CD4-positive, alpha-beta T cell treated with Interleukin-17A for 1 hour (primary cell): ENCODE measurements around the gene MYH14.
"Not testable (repeated sequence)": the region's sequence is repeated elsewhere in the genome, so short reads cannot be mapped to it uniquely, and the experiment has no call there.

Experiments
- DNase-seq: peaks from one replicate; pipeline ENCODE4 v3.0.0-alpha.2; 2020

MYH14 gene

GRCh38 chr19:50322931-50323781 lies 119.7 kb downstream of the MYH14 start:
- no peak for DNase-seq

GRCh38 chr19:50323782-50324133 lies 120.3 kb downstream of the MYH14 start:
- DNase-seq: no peak

GRCh38 chr19:50324331-50324730 lies 120.9 kb downstream of the MYH14 start:
- no peak for DNase-seq

DNA sequence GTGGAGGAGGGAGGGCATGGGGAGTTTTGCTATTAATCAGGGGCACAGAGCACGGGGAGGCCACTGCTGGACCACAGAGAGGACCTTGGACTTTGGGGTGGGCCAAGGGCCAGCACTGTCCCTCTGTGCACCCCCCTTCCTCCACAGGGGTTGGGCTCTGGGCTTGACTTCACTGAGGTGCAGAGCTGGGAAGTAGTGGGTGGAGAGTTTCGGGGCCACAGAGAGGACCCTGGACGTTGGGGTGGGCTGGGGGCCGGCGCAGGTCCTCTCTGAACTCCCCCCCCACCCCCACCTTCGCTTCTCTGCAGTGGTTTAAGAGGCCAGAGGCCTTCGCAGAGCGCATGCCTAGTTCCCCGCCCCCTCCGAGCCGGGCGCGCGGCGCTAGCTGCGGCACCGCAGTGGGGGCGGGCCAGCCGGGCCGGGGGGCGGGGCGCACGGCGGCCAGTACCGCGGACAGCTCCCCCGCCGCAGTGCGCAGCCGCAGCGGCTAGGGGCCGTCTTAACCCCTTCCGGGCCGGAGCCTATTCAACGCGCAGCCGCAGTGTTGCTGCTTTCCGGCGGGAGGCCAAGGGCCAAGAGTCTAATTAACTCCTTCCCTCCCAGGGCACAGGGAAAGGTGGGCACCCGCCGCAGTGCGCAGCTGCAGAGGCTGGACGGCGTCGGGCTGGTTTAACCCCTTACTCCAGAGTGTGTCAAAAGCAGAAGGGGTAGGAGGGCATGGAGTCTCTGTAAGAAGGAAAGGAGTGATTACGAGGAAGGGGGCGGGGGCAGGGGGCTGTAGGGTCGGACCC lies 122.1 kb downstream of the MYH14 start:
- DNase-seq: peak; percentile 68

GRCh38 chr19:50326101-50326664 lies 122.8 kb downstream of the MYH14 start:
- DNase-seq: no peak

- no peak for DNase-seq
Observed at GRCh38 chr19:50327013-50327412, 123.6 kb downstream of the MYH14 start.

DNA sequence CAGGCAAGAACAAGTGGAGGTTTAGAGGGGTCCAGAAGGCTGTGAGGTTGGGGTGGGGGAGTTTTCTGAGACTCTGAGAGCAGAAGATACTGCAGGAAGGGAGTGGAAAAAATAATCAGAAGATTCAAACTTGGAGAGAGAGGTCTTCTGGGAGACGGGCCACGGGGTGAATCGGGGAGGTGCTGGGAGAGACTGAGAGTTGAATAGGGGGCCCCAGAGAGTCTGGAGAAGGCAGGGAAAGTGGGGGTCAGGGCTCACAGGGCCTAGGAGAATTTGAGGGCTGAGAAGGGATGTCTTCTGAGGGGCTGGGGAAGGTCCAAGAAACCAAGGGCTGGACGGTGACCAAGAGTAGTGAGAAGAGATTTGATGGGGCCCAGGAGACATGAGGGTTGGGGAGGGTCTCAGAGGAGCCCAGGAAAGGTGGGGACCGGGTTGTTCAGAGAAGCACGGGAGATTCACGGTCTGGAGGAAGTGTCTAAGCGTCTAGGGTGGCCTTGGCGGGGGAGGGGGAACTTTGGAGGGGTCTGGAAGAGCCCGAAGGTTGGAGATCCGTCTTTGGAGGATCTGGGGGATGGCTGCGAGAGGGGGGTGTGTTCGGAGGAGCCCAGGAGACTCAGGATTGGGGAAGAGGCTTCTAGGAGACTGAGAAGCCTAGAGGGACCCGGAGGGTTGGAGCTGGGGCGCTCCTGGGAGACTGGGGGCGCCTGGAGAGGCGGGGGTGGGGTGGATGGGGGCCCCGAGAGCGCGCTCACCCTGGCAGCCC lies 124.2 kb downstream of the MYH14 start:
- no peak for DNase-seq

DNA sequence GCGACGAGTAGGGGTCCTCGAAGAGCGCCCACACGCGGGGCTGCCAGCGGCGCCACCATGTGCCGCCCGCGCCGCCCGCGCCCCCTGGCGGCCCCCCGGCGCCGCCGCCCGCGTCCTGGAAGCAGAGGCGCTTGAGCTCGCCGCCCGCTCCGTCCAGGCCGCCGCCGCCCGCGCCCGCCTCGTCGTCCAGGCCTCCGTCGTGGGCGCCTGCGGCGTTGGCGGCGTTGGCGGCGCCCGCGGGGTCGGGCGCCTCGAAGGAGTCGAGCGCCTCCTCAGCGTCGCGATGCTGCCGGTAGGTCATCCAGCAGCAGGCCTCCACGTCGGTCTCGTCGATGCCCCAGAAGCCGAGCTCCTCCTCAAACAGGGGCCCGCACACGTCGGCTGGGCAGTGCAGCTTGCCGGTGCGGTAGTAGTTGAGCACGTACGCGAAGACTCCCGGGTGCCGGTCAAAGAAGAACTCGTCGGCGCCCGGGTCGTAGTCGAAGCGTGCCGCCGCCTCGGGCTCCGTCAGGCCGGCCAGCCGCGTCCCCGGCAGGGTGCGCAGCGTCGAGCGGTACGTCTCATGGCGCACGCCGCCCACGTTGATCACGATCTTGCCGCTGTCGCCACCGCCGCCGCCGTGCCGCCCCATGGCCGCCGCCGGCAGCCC lies 124.9 kb downstream of the MYH14 start:
- DNase-seq: no peak

DNA sequence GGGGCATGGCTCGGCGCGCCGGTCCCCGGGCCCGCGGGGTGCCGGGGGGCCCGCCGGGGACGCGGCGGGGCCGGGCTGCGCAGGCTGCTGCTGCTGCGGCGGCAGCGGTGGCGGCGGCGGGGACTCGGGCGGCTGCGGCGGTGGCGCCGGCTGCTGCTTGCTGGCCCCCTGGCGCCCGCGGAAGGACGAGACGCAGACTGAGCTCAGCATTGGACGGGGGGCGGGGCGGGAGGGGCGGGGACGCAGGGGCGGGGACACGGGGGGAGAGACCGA lies 125.4 kb downstream of the MYH14 start:
- DNase-seq: no peak

DNA sequence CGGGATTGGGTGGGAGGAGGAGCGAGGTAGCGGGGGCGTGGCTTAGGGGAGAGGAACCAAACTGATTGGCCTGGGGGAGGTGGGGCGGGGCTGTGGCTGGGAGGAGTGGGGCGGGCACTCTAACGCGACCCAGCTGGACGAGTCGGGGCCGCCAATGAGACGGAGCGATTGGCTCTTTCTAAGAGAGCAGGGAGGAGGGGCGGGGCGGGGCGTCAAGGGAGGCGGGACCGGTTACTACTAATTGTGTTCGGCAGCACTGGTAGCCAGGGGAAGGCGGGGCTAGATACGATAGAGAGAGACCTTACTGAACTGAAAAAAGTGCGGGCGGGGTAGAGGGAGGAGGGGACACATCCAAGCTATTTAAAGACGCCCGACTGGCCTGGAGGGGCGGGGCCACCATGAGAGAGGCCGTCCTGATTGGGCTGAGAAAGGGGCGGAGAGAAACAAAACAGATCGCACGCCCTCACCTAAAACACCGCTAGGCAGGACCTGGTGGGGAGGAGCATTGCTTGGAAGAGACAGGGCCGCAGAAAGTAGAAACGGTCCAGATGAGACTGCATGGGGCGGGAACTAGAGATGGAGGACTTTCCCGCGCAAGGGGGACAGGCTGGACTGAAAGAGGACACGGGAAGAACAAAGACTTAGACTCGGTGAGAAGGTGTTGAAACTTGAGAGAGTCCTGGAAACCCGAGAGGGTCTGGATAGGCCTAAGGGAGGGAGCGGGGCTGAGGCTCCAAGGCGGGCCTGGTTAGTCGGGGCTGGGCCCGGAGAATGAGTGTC lies 125.9 kb downstream of the MYH14 start, which contains the start of gene KCNC3:
TSS of gene KCNC3 (minus strand) at position 232 of the 780 bp plus-strand sequence. CDS start 295 bp downstream, outside the sequence.
- DNase-seq: peak; percentile 95

DNA sequence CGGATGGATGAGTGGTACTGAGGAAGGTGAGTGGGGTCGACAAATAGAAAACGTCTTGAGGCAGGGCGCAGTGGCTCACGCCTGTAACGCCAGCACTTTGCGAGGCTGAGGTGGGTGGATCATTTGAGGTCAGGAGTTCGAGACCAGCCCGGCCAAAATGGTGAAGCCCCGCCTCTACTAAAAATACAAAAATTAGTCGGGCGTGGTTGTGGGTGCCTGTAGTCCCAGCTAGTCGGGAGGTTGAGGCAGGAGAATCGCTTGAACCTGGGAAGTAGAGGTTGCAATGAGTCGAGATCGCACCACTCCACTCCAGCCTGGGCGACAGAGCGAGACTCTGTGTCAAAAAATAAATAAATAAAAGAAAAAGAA lies 126.5 kb downstream of the MYH14 start:
- not testable (repeated sequence) for DNase-seq

- DNase-seq: peak; percentile 87
Observed at GRCh38 chr19:50330365-50331078, 127.1 kb downstream of the MYH14 start.

DNA sequence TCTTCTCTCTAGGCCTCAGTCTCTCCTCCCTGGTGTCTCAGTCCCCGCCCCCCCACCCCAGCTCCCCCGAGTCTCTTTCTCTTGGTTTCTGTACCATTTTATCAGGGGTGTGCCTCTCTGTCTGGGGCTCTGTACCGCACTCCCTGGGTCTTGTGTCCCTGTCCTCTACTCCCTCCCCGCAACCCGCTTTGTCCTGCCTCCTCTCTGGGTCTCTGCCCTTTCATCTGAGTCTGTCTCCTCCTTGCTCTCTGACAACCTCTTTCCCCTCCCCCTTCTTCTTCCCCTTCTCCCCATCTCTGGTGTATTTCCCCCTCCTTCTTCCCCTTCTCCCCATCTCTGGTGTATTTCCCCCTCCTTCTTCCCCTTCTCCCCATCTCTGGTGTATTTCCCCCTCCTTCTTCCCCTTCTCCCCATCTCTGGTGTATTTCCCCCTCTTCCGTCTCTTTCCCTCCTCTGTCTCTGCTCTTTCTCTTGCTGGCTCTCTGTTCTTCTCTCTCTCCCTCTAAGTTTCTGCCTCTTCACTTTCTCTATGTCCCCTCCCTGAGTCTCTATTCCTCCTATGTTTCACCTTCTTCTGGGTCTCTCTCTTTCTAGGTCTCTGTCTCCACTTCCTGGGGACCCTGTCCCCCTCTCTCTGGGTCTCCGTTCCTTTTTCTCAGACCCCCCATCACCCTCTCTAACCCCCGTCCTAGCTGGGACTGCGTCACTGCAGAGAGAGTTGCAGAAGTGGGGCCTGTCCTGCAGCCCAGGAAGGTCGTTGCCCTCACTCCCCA lies 128.0 kb downstream of the MYH14 start:
- peak; percentile 19 for DNase-seq

DNA sequence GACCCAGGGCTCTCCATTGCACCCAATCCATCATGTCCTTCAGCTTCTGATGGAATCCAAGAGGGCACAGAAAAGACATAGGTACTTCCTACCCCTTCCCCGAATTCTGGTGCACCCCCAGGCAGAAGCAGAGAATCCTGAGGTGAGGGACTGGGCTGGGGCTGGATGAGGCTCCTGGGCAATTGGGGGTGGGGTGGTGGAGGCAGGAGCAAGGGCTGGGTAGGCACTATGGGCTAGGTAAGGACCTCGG lies 128.5 kb downstream of the MYH14 start:
- DNase-seq: no peak

GRCh38 chr19:50332244-50333038 lies 129.0 kb downstream of the MYH14 start:
- no peak for DNase-seq

- DNase-seq: peak; percentile 94
Observed at GRCh38 chr19:50333235-50333736, 129.9 kb downstream of the MYH14 start.

GRCh38 chr19:50333737-50334617 lies 130.6 kb downstream of the MYH14 start:
- no peak for DNase-seq

GRCh38 chr19:50334741-50335421 lies 131.5 kb downstream of the MYH14 start:
- DNase-seq: no peak
